Activated naive CD4-positive, alpha-beta T cell treated with anti-CD3 and anti-CD28 coated beads, Interleukin-2, amount 10 ng/mL, durations not matched to agents 7 days and 5 days (primary cell): ENCODE data around the gene FAM107A.

ENCODE experiments used
- CTCF ChIA-PET: fragments of 350-600 bp; sonication (Branson Sonifier 250); formaldehyde crosslinking; loops from one replicate; lab custom pipeline; 2021; ENCODE audit warnings: antibody characterized with exemption; lab: Charles Lee
- DNase-seq: peaks from one replicate; pipeline ENCODE4 v3.0.0-alpha.2; 2020
- H3K27ac Mint-ChIP-seq: one replicate; pipeline ENCODE4 v1.8.0; 2021; ENCODE audit warnings: mild to moderate bottlenecking, moderate library complexity, mixed read lengths
- H3K27me3 Mint-ChIP-seq: one replicate; pipeline ENCODE4 v1.8.0; 2021; ENCODE audit warnings: mild to moderate bottlenecking, mixed read lengths
- H3K36me3 Mint-ChIP-seq: one replicate; pipeline ENCODE4 v1.8.0; 2021; ENCODE audit warnings: mixed read lengths
- H3K4me1 Mint-ChIP-seq: one replicate; pipeline ENCODE4 v1.8.0; 2021; ENCODE audit warnings: mixed read lengths
- H3K4me3 Mint-ChIP-seq: one replicate; pipeline ENCODE4 v1.8.0; 2021; ENCODE audit warnings: mild to moderate bottlenecking, moderate library complexity, mixed read lengths
- H3K9me3 Mint-ChIP-seq: one replicate; pipeline ENCODE4 v1.8.0; 2021; ENCODE audit warnings: mixed read lengths

FAM107A gene, protein sequence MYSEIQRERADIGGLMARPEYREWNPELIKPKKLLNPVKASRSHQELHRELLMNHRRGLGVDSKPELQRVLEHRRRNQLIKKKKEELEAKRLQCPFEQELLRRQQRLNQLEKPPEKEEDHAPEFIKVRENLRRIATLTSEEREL

DNA sequence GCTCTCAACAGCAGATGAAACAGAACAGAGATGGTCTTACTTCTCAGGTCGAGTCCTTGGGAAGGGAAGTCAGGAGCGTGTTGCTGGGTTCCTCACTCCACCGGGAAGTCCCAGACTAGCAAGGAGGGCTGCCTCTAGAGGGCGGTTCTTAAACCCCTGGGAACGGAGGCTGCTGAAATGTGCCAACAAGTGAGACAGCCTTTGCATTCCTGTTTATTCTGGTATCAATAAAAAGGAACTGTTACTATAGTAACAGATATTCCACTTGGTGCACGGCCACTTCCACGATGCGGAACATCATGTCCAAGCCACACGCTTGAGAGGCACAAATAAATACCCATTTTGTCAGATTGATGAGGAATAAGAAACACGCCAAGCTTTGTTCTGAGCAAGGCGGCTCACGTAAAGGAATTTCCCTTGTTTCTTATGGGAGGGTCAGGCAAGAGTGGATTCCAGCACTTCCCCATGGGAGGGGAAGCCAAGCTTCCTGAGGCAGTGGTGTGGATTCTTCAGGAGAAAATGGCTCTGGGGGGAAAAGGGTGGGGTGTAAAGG lies at the start of gene FAM107A:
FAM107A (minus strand) TSS at position 123 of the 553 bp plus-strand sequence. CDS start 7,531 bp downstream, outside the sequence.
- Mint-ChIP-seq H3K4me1 (no peaks in the 10 kb centered on the region), H3K4me3 (no peak within 1 kb of the TSS), H3K27ac (no peak within 1 kb of the TSS), H3K36me3 (no peaks in the 10 kb centered on the region), H3K27me3 (peaks cover 46% of the 10 kb centered on the region), H3K9me3 (no peaks in the 10 kb centered on the region)
- CTCF ChIA-PET: no interaction called here
- no peak for DNase-seq

DNA sequence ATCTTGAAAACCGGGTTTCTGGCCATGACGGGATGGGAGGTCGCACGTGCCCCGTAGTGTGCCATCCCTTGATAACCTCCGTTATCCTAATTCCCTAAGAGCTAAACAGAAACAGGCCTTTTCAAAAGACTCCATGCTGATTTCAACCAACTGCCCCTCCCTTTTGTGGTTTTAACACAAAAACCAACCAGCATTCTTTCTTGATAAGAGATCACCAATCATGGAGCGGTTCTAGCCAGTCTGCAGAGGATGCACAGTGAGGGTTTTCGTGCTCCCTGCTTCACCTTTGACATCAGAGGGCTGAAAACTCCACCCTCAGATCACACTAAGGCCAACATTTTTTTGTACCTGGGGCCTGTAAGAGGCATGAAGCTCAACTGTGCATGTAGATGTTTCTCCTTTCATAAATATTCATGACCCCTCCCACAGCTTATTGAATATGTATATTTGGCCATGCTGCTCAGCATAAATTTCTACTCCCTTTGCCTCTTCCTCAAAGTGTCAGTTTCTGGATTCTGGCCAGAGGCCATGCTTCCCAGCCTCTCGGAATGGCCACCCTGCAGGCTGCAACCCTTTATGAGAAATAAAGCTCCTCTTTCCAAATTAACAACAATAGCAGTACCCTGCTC lies 48.1 kb upstream of the FAM107A start:
- no peak overlapping the region for H3K27ac Mint-ChIP-seq
- CTCF ChIA-PET: interaction anchor here (1.1 to 12.7 kb wide), 4 partner anchors 15 to 57 kb away, joined by 3 to 127 read pairs (median 4); no protein-coding TSS in a partner anchor

DNA sequence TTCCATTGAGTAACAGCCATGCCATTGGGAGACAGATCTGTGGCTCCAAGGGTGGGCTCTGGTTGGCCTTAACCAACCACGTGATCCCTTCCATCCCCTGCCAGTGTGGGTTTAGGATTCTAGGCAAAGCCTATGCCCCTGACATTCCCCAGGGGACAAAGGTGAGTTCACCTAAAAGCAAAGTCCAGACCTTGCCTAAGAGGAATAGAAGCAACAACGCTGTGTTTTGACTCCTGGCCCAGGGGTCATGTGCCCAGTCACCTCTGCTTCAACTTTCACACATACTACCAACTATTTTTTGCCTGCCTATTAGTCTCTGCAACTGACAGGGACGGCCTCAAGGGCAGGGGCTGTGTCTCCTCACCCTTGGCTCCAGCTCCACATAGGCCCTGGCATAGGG lies 47.4 kb upstream of the FAM107A start:
- CTCF ChIA-PET: interaction anchor here (1.7 to 12.7 kb wide), 2 partner anchors 13 to 56 kb away, joined by 3 to 127 read pairs; no protein-coding TSS in a partner anchor
- Mint-ChIP-seq H3K36me3 (no peaks in the 10 kb centered on the region), H3K4me1 (peaks cover 3% of the 10 kb centered on the region), H3K4me3 (no peak overlapping the region), H3K9me3 (no peaks in the 10 kb centered on the region), H3K27ac (no peak overlapping the region), H3K27me3 (peaks cover 6% of the 10 kb centered on the region)
- no peak for DNase-seq

More for the DNA sequence above, 48.1 kb upstream of the FAM107A start:
- DNase-seq: no peak
- no peaks in the 10 kb centered on the region for H3K36me3 Mint-ChIP-seq
- H3K9me3 Mint-ChIP-seq: no peaks in the 10 kb centered on the region
- H3K4me3 Mint-ChIP-seq: no peak overlapping the region
- peaks cover 9% of the 10 kb centered on the region for H3K27me3 Mint-ChIP-seq
- peaks cover 3% of the 10 kb centered on the region for H3K4me1 Mint-ChIP-seq

DNA sequence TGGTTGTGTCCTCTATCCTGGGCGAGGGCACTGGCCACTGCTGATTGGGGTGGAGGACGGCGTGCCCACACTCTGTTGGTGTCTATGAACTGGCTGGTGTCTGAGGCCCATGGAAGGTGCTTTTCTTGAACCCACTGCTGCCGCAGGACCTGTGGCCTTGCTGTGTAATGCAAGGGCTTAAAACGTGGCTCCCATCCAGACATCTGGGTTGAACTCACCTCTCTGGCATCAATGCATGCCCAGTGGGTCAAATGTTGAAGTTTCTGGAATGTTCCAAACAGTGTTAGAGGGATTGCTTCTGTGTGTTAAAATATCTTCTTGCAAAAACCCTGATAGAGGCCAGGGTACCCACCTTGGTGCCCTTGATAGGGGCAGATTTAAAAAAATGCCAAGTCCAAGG lies 46.8 kb upstream of the FAM107A start:
- CTCF ChIA-PET: interaction anchor here (1.7 to 12.7 kb wide), 2 partner anchors 13 to 56 kb away, joined by 3 to 127 read pairs; no protein-coding TSS in a partner anchor
- no peak overlapping the region for H3K27ac Mint-ChIP-seq
- no peaks in the 10 kb centered on the region for H3K9me3 Mint-ChIP-seq
- H3K4me1 Mint-ChIP-seq: peaks cover 3% of the 10 kb centered on the region
- no peak for DNase-seq
- H3K4me3 Mint-ChIP-seq: no peak overlapping the region
- peaks cover 6% of the 10 kb centered on the region for H3K27me3 Mint-ChIP-seq
- no peaks in the 10 kb centered on the region for H3K36me3 Mint-ChIP-seq

DNA sequence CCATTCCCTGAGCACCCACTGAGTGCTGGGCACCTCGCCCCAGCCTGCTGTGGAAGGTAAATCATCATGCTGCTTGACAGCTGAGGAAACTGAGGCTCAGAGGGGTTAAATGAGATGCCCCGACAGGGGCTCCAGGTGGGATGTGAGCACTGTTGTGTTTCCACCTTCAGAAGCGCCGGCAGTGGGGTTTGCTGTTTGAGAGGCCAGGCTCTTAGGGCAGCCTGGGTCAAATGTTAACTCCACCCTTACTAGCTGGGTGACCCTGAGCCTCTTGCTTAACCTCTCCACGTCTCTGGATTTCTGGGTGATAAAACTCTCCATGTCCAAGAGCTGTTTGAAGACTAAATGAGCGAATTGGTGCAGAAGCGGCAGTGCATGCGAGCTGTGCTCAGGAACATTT lies 46.3 kb upstream of the FAM107A start:
- Mint-ChIP-seq H3K27ac (no peak overlapping the region), H3K4me3 (no peak overlapping the region), H3K27me3 (peaks cover 6% of the 10 kb centered on the region), H3K9me3 (no peaks in the 10 kb centered on the region), H3K36me3 (no peaks in the 10 kb centered on the region), H3K4me1 (peaks cover 3% of the 10 kb centered on the region)
- no peak for DNase-seq
- CTCF ChIA-PET: interaction anchor here (1.7 to 12.7 kb wide), 2 partner anchors 14 to 55 kb away, joined by 3 to 127 read pairs; no protein-coding TSS in a partner anchor

DNA sequence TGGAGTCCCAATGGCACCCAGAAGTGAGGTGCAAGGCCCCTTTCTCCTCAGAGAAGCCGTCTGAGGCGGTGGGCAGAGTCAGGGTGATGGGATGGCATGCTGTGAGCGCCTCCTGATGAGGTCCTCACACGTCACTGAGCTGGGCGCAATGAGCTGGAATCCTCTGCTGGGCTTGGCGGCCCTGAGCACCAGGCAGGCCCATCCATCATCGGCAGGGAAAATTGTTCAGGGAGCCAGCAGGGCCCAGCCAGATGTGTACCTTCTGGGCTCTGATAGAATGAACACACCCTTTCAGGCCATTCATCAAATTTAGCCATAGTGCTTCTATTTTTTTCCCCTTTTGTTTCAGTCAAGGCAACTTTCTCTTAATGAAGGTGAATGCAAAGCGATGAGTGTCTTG lies 45.7 kb upstream of the FAM107A start:
- no peaks in the 10 kb centered on the region for H3K9me3 Mint-ChIP-seq
- H3K4me1 Mint-ChIP-seq: peaks cover 3% of the 10 kb centered on the region
- CTCF ChIA-PET: interaction anchor here (0.6 to 12.7 kb wide), 2 partner anchors 55 to 317 kb away, joined by 3 to 127 read pairs; partner anchors contain the start of genes HTD2 and RPP14
- DNase-seq: no peak
- H3K36me3 Mint-ChIP-seq: no peaks in the 10 kb centered on the region
- H3K27me3 Mint-ChIP-seq: peaks cover 6% of the 10 kb centered on the region
- H3K4me3 Mint-ChIP-seq: no peak overlapping the region
- no peak overlapping the region for H3K27ac Mint-ChIP-seq

DNA sequence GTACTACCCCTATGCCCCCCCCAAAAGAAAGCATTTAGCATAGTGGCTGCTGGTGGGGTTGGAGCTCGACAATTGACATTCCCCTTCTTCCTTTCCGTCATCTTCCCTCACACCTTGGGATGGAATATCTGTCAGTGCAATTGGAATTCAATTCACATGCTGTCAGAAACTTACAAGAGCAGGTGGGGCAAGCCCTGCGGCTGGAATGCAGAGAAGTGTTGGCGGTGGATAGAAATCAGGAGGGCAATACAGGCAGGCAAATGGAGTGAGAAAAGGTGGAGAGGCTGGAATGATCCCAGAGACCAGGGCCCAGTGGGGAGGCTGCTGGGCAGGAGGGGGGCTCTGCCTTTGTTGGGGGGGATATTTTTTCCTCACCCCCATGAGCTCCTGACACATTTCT lies 45.2 kb upstream of the FAM107A start:
- Mint-ChIP-seq H3K27me3 (peaks cover 6% of the 10 kb centered on the region), H3K4me3 (no peak overlapping the region), H3K4me1 (peaks cover 3% of the 10 kb centered on the region), H3K9me3 (no peaks in the 10 kb centered on the region), H3K36me3 (no peaks in the 10 kb centered on the region), H3K27ac (no peak overlapping the region)
- DNase-seq: no peak
- CTCF ChIA-PET: interaction anchor here (0.6 to 12.7 kb wide), 3 partner anchors 9 to 316 kb away, joined by 3 to 127 read pairs (median 43); partner anchors contain the start of genes HTD2 and RPP14

DNA sequence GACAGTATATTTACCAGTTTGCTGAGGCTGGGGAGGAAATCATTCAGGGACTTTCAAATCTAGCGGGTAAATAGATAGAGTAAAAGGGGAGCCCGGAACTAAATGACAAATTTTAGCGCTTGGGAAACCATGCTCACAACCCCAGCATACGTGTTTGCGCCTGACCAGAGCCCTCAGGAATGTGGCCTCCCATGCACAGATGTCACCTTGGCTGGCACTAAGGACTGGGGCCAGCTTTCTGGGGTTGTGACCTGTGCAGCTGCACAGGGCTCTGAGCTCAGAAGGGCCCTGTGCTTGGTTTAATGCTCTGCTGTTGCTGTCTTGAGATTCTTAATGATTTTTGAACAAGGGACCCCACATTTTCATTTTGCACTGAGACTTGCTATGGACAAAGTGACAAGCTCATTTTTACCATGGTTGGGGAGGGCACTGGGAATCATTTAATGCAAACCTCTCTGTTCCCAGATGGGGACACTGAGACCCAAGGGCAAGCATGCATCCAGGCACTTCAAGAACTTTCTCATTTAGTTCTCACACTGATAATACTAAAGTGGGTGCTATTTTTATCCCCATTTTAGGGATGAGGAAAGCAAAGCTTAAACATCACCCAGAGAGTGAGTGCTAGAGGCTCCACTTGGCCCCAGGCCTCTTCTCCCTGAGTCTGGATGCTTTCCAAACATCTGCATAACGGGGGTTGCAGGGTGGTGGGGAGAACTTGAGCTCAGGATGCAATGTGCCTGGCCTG lies 44.1 kb upstream of the FAM107A start:
- H3K9me3 Mint-ChIP-seq: no peaks in the 10 kb centered on the region
- H3K4me3 Mint-ChIP-seq: no peak overlapping the region
- CTCF ChIA-PET: interaction anchor here (8.1 kb wide), 1 partner anchor 10 kb away, joined by 43 read pairs; no protein-coding TSS in a partner anchor
- DNase-seq: no peak
- H3K4me1 Mint-ChIP-seq: peaks cover 3% of the 10 kb centered on the region
- H3K36me3 Mint-ChIP-seq: no peaks in the 10 kb centered on the region
- H3K27ac Mint-ChIP-seq: no peak overlapping the region
- peaks cover 6% of the 10 kb centered on the region for H3K27me3 Mint-ChIP-seq

DNA sequence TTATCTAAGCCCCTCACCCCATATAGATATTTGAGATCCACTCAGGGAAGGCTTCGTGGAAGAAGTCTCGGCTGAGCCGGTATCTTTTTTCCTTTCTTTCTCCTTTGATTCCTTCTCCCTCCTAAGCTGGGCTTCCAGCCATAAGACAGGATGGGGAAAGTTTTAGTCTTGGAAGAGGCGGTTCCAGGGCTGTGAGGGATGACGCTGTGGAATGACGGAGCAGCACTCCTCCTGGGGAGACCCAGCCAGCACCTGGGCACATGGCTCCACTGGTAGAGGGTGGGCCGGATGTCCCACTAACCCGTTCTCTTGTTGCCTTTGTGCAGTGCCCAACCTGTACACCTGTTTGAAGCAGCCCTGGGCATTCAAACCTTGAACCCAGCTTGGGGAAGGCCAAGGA lies 43.2 kb upstream of the FAM107A start:
- CTCF ChIA-PET: interaction anchor here (8.1 kb wide), 1 partner anchor 11 kb away, joined by 43 read pairs; no protein-coding TSS in a partner anchor
- H3K27ac Mint-ChIP-seq: no peak overlapping the region
- no peak overlapping the region for H3K4me3 Mint-ChIP-seq
- H3K27me3 Mint-ChIP-seq: peaks cover 12% of the 10 kb centered on the region
- H3K4me1 Mint-ChIP-seq: peaks cover 3% of the 10 kb centered on the region
- no peaks in the 10 kb centered on the region for H3K9me3 Mint-ChIP-seq
- no peaks in the 10 kb centered on the region for H3K36me3 Mint-ChIP-seq
- DNase-seq: no peak

DNA sequence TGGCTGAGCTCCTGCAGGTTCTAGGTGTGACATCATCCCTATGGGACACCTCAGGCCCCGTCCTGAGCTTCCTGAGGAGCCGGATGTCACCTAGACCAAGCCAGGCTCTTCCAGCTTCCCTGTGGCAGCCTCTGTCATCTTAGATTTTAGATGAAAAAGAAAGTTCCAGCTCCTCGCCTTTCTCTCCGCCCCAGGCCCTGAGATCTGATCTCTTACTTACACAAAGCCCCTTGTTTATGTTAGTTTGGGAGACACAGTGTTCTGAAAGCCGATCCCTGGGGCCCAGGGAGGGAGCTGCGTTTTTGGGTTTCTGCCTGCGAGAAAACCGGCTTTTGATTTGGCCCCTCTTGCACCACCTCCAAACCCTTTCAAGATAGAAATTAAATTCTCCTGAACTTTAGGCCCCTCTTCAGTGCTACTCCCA lies 40.2 kb upstream of the FAM107A start:
- Mint-ChIP-seq H3K27ac (no peak overlapping the region), H3K27me3 (peaks cover 20% of the 10 kb centered on the region), H3K4me1 (no peaks in the 10 kb centered on the region), H3K36me3 (no peaks in the 10 kb centered on the region), H3K4me3 (no peak overlapping the region), H3K9me3 (no peaks in the 10 kb centered on the region)
- DNase-seq: no peak
- CTCF ChIA-PET: interaction anchor here (1.2 to 8.1 kb wide), 2 partner anchors 10 to 14 kb away, joined by 3 to 43 read pairs; no protein-coding TSS in a partner anchor

DNA sequence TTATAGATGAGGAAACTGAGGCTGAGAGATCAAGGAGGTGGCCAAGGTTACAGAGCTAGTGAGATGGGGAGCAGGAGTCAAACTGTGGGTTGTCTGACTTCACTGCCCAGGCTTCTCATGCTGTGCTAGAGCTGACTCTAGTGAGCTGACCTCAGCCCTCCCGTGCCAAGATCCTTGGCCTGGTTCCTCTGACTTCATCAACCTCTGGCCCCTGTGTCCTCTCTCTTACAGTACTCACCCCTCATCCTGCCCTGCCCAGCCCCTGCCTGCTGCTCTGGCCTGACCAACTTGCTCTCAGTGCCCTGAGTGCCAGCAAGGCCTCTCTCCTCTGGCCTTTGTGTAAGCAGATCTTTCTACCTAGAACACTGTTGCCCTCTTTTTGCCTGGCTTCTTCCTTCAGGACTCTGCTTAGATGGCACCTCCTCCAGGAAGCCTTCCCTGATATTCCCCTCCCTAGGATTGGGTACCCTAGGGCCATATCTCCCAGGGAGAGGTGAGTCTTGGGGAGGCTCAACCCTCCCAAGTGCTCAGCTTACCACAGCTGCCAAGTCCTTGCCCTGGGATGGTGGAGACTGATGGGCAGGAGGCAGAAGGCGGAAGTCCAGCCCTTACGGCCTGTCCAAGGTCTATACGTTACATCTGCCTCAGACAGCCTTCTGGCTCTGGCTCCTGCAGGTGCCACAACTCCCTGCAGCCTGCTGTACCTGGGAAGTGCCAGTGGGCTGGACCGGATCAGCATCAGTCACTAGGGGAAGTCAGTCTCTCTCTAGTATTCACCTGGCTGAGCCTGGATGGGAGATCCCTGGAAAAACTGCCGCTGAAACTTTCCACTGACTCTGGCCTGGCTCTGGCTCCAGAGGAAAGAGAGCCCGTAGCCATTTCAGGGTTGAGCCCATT lies 36.3 kb upstream of the FAM107A start:
- no peak for DNase-seq
- H3K27ac Mint-ChIP-seq: no peak overlapping the region
- no peak overlapping the region for H3K4me3 Mint-ChIP-seq
- CTCF ChIA-PET: no interaction called here
- H3K4me1 Mint-ChIP-seq: no peaks in the 10 kb centered on the region
- no peaks in the 10 kb centered on the region for H3K36me3 Mint-ChIP-seq
- peaks cover 32% of the 10 kb centered on the region for H3K27me3 Mint-ChIP-seq
- H3K9me3 Mint-ChIP-seq: no peaks in the 10 kb centered on the region

DNA sequence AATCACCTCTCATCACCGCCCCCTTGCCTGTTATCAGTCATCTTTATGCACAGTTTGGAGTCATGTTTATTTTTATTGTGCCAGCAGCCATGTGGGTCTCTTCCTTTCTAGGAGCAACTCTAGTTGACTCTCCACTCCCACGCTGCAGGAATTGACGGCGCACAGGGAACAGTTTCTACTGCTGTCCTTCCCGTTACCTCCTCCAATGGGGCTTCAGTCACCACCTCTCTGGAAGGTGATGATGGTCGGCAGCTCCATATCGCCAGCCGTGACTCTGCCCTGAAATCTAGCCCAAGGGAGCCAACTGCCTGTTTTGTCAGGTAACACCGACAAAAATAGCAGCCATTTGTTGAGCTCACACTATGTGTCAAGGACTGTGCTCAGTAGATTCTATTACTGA lies 35.6 kb upstream of the FAM107A start:
- no peak overlapping the region for H3K27ac Mint-ChIP-seq
- H3K27me3 Mint-ChIP-seq: peaks cover 34% of the 10 kb centered on the region
- H3K4me1 Mint-ChIP-seq: no peaks in the 10 kb centered on the region
- H3K36me3 Mint-ChIP-seq: no peaks in the 10 kb centered on the region
- no peak overlapping the region for H3K4me3 Mint-ChIP-seq
- CTCF ChIA-PET: no interaction called here
- no peaks in the 10 kb centered on the region for H3K9me3 Mint-ChIP-seq
- no peak for DNase-seq

DNA sequence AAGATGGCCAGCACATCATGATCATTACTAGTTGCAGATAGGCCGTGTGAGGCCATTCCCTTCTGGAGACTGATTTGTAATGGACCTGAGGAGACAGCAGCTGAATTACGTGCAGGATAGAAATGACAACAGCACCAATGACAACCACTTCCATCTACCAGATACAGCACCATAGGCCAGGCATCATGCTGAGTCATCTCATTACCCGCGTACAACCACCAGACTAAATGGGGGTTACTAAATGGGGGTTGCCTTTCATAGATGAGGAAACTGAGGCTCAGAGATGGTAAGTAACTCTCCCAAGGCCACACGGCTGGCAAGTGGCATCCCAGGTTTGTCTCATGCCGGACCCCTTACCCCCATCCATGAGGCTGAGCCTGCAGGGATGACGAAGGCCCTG lies 32.8 kb upstream of the FAM107A start:
- no peaks in the 10 kb centered on the region for H3K36me3 Mint-ChIP-seq
- H3K9me3 Mint-ChIP-seq: no peaks in the 10 kb centered on the region
- no peaks in the 10 kb centered on the region for H3K4me1 Mint-ChIP-seq
- H3K27ac Mint-ChIP-seq: no peak overlapping the region
- peaks cover 33% of the 10 kb centered on the region for H3K27me3 Mint-ChIP-seq
- CTCF ChIA-PET: interaction anchor here (1.1 to 1.7 kb wide), 2 partner anchors 20 to 21 kb away, joined by 3 read pairs; no protein-coding TSS in a partner anchor
- no peak for DNase-seq
- no peak overlapping the region for H3K4me3 Mint-ChIP-seq
